GM12878 (cell line): ENCODE measurements around the gene VWA8. TPM values are rescaled to one million over a fixed set of nuclear protein-coding genes. Genes with fewer than 3 reads are reported as not detected.

Source experiments
- ATAC-seq: fragments of 200-7000 bp; cut with Tn5 transposase; 3 replicates; pipeline ENCODE4 v1.9.1; 2020; ENCODE audit warnings: mild to moderate bottlenecking, moderate library complexity
- BruUV-seq: library from RNA; stranded (reverse); fragments of 400-500 nt; replicated peaks from 2 replicates; lab custom pipeline; 2021; lab: Mats Ljungman, UMichigan
- CTCF ChIA-PET: fragments of 300-600 bp; sonication (Branson Sonifier 250); formaldehyde crosslinking; extraction: SDS; loops from one replicate; lab custom pipeline; 2021; ENCODE audit warnings: inconsistent platforms; lab: Yijun Ruan, JAX
- POLR2A ChIA-PET: fragments of 350-600 bp; formaldehyde crosslinking; extraction: SDS; loops from one replicate; lab custom pipeline; 2021; ENCODE audit warnings: inconsistent platforms; lab: Charles Lee
- RAD21 ChIA-PET: fragments of 300-600 bp; sonication (Branson Sonifier 250); formaldehyde crosslinking; loops from one replicate; lab custom pipeline; 2023; ENCODE audit warnings: antibody characterized with exemption; ENCODE audit not compliant: unreplicated experiment; lab: Charles Lee
- SMC1A ChIA-PET: fragments of 300-600 bp; sonication (Branson Sonifier 250); formaldehyde crosslinking; loops from one replicate; lab custom pipeline; 2023; ENCODE audit not compliant: unreplicated experiment, uncharacterized antibody; lab: Charles Lee
- DNase-seq: peaks from one replicate; pipeline ENCODE4 v3.0.0-alpha.2; 2011; ENCODE audit warnings: low read depth, low spot score
- FAIRE-seq: peaks from 3 replicates; lab custom pipeline; 2011; peaks lifted over from hg19 to GRCh38; lab: Jason Lieb, UNC
- H2AFZ ChIP-seq: 2 replicates; pipeline ENCODE4 v1.6.0; 2011; ENCODE audit warnings: low read depth, low read length, control low read depth; ENCODE audit not compliant: control insufficient read depth
- H3K27ac ChIP-seq: 2 replicates; pipeline ENCODE4 v1.5.1; 2011; ENCODE audit warnings: control low read depth; ENCODE audit not compliant: control insufficient read depth, insufficient read depth
- H3K27me3 ChIP-seq, 2 experiments: replicated peaks in 1 of 2; 2 replicates each; pipeline versions ENCODE4 v1.6.0 to v1.6.1; 2011; ENCODE audit warnings: low read length in 1 of 2; ENCODE audit not compliant: control insufficient read depth in 2 of 2, insufficient read depth in 2 of 2
- H3K36me3 ChIP-seq, 2 experiments: 2 replicates each; pipeline ENCODE4 v1.5.1; 2011; ENCODE audit warnings: low read length in 1 of 2; ENCODE audit not compliant: control insufficient read depth in 2 of 2, insufficient read depth in 2 of 2
- H3K4me1 ChIP-seq: 2 replicates; pipeline ENCODE4 v1.6.1; 2011; ENCODE audit warnings: mild to moderate bottlenecking, low read length, moderate library complexity, mixed read lengths; ENCODE audit not compliant: control insufficient read depth, insufficient read depth
- H3K4me2 ChIP-seq: 2 replicates; pipeline ENCODE4 v1.6.0; 2011; ENCODE audit warnings: control low read depth; ENCODE audit not compliant: control insufficient read depth, insufficient read depth
- H3K4me3 ChIP-seq: fragments of 200-600 bp; sonication (generic); 2 replicates; pipeline ENCODE4 v1.5.1; 2016
- H3K79me2 ChIP-seq: 2 replicates; pipeline ENCODE4 v1.6.0; 2011; ENCODE audit warnings: low read length; ENCODE audit not compliant: control insufficient read depth, insufficient read depth
- H3K9ac ChIP-seq: 2 replicates; pipeline ENCODE4 v1.8.0; 2011; ENCODE audit warnings: low read length, control low read depth, mixed read lengths; ENCODE audit not compliant: control insufficient read depth, insufficient read depth
- H3K9me3 ChIP-seq: replicated peaks from 3 replicates; pipeline ENCODE4 v1.5.1; 2011; ENCODE audit warnings: mild to moderate bottlenecking, low read length; ENCODE audit not compliant: control insufficient read depth, insufficient read depth
- H4K20me1 ChIP-seq: 2 replicates; pipeline ENCODE4 v1.6.0; 2011; ENCODE audit not compliant: control insufficient read depth, insufficient read depth
- ASH2L ChIP-seq: fragments of 300-600, 200-600 bp; sonication (generic); IDR thresholded peaks from 2 replicates; pipeline ENCODE4 v1.6.1; 2017; ENCODE audit warnings: low read depth, mild to moderate bottlenecking, borderline replicate concordance
- ESRRA ChIP-seq: IDR thresholded peaks from 2 replicates; pipeline ENCODE4 v1.6.1; 2012; ENCODE audit warnings: mild to moderate bottlenecking, low read length, improper control_type of control experiment
- IKZF1 ChIP-seq: fragments of 450-650 bp; conservative IDR thresholded peaks from 2 replicates; pipeline ENCODE4 v1.6.1; 2017; ENCODE audit warnings: antibody characterized with exemption, mild to moderate bottlenecking
- MTA3 ChIP-seq: IDR thresholded peaks from 2 replicates; pipeline ENCODE4 v1.6.1; 2012; ENCODE audit warnings: low read length, inconsistent platforms, borderline replicate concordance
- NR2C1 ChIP-seq: fragments of 450-650 bp; IDR thresholded peaks from 2 replicates; pipeline ENCODE4 v1.6.1; 2017; ENCODE audit warnings: antibody characterized with exemption, mild to moderate bottlenecking, moderate library complexity
- PRDM15 ChIP-seq: fragments of 450-650 bp; formaldehyde crosslinking; IDR thresholded peaks from 2 replicates; pipeline ENCODE4 v1.4.0; 2020; ENCODE audit warnings: mild to moderate bottlenecking, moderate library complexity
- RAD51 ChIP-seq: fragments of 450-650 bp; IDR thresholded peaks from 2 replicates; pipeline ENCODE4 v1.6.1; 2016; ENCODE audit warnings: moderate library complexity, mild to moderate bottlenecking, inconsistent platforms
- ZNF207 ChIP-seq: fragments of 450-650 bp; IDR thresholded peaks from 2 replicates; pipeline ENCODE4 v1.6.1; 2014; ENCODE audit warnings: antibody characterized with exemption, mild to moderate bottlenecking, borderline replicate concordance
- WGBS: methylation state at CpG from one replicate; pipeline ENCODE4 v1.1.6; 2016; ENCODE audit warnings: low lambda C conversion rate; ENCODE audit not compliant: insufficient replicate concordance, insufficient coverage; ENCODE audit errors: missing lambda C conversion rate; 5-methylcytosine and 5-hydroxymethylcytosine counted together
- in situ Hi-C: fragments of 300-500 bp; cut with MboI; formaldehyde crosslinking; loops from 9 replicates; pipeline ENCODE4 v1.14.3; 2018; ENCODE audit warnings: mixed read lengths
- intact Hi-C: fragments of 100-400 bp; cut with micrococcal nuclease; formaldehyde crosslinking; loops from one replicate; pipeline ENCODE4 v1.14.2; 2022; ENCODE audit not compliant: unreplicated experiment
- polyA plus RNA-seq, 11 experiments: library from polyadenylated mRNA; depleted of rRNA in 4 of 11; unstranded in 6 of 11; stranded (reverse) in 5 of 11; fragments of >200 nt; fragmentation: Nextera tagmentation in 4 of 11; fragmentation: Illumina TruSeq in 1 of 11; extraction: Ambion mirVana in 4 of 11; extraction: Trizol in 1 of 11; gene quantifications; 1 replicate in 1 of 11; 2 replicates in 10 of 11; pipeline versions ENCODE4 v1.2.1 to v1.2.3, GENCODE V29; 2011 to 2016; ENCODE audit warnings: inconsistent platforms in 2 of 11, missing spikeins in 2 of 11, low read depth in 1 of 11
- total RNA-seq, 4 experiments: library from RNA; depleted of rRNA in 3 of 4; stranded (reverse); fragments of >200 nt in 3 of 4; fragmentation: Illumina TruSeq in 1 of 4; extraction: Trizol in 1 of 4; gene quantifications; 2 replicates each; pipeline versions ENCODE4 v1.2.1 to v1.2.3, GENCODE V29; 2013 to 2021

Gene VWA8
- total and polyA plus RNA-seq, 10 of the 15 experiments (the other 5 are each of a cell fraction or from before 2014, with no cell fraction given), result 3.0 to 21.8 (median 13.5) TPM

- no peak for TF ChIP-seq RAD51
- TF ChIP-seq ESRRA, result no peak
Measured at GRCh38 chr13:41624041-41624440, 336.9 kb downstream of the VWA8 start (continued).

GRCh38 chr13:41622432-41623429 lies 338.2 kb downstream of the VWA8 start:
- ATAC-seq, result no peak
- H3K9ac ChIP-seq, result no peak overlapping the region
- no peaks in the 10 kb centered on the region for H3K79me2 ChIP-seq
- WGBS, result 86% methylated on average over 6 of the region's 6 CpGs
- no TSS peak for BruUV-seq
- H3K4me2 ChIP-seq, result no peak overlapping the region
- intact Hi-C loops, result no loop called here
- no peak overlapping the region for H2AFZ ChIP-seq
- DNase-seq, result no peak
- H3K27ac ChIP-seq, result no peak overlapping the region
- H3K4me3 ChIP-seq, result no peak overlapping the region
- FAIRE-seq, result no peak
- TF ChIP-seq ZNF207, result no peak
- TF ChIP-seq PRDM15 (CRISPR knock-in tag), result no peak
- no peak for TF ChIP-seq MTA3
- TF ChIP-seq ASH2L, result no peak
- no peak for TF ChIP-seq IKZF1
- no peak for TF ChIP-seq NR2C1
- RAD21 ChIA-PET, result no interaction called here
- H3K4me1 ChIP-seq, result no peaks in the 10 kb centered on the region
- in situ Hi-C loops, result no loop called here
- H3K9me3 ChIP-seq, result no peaks in the 10 kb centered on the region
- no peaks in the 10 kb centered on the region for H4K20me1 ChIP-seq
- CTCF ChIA-PET, result no interaction called here
- H3K27me3 ChIP-seq, result no peaks in the 10 kb centered on the region
- SMC1A ChIA-PET, result interaction anchor here (1.1 to 1.7 kb wide), 2 partner anchors 24 to 30 kb away, joined by 4 read pairs; no protein-coding TSS in a partner anchor
- H3K36me3 ChIP-seq, result no peaks in the 10 kb centered on the region; a peak in 1 of 4 replicates
- POLR2A ChIA-PET, result no interaction called here
